ENCODE measurements around the gene UXS1.

Gene UXS1

DNA sequence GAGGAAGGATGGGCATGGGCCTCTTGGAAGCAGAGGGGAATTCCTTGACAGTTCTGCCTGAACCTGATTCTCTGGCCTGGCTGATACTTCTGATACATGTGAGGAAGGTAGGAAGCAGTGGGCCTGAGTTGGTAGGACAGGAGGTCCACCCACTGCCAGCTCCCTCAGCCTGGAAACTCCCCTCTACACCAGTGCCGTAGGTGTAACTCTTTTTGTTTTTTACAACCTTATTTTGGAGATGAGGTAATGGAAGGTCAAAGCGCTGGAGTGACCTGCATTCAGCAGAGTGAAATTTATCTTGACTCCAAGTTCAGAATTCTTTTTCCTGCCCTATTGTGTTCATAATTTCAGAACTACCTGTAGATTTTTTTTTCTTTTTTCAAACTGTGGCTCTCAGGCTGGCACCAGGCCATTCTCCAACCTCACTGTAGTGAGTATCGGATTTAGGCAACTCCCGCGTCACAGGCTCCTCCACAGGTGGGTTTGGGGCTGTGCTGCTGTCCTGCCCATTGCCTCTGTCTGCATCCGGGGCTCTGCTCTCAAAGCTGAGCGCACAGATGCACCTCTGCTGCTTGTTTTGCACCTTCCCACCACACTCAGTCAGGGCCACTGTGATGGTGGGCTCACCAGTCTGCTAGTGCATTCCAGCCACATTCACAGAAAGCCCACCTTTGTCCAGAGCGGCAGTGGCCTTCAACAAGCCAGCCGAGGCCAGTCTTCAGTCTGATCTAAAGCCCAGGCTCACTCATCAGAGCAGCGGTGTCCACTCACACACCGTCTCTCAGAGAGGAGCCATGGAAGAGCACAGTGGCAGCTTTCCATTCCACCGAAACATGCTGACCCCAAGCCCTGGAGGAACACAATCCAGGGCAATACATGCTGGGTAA, 87.2 kb downstream of the UXS1 start:
- DNase-seq: no peak

DNA sequence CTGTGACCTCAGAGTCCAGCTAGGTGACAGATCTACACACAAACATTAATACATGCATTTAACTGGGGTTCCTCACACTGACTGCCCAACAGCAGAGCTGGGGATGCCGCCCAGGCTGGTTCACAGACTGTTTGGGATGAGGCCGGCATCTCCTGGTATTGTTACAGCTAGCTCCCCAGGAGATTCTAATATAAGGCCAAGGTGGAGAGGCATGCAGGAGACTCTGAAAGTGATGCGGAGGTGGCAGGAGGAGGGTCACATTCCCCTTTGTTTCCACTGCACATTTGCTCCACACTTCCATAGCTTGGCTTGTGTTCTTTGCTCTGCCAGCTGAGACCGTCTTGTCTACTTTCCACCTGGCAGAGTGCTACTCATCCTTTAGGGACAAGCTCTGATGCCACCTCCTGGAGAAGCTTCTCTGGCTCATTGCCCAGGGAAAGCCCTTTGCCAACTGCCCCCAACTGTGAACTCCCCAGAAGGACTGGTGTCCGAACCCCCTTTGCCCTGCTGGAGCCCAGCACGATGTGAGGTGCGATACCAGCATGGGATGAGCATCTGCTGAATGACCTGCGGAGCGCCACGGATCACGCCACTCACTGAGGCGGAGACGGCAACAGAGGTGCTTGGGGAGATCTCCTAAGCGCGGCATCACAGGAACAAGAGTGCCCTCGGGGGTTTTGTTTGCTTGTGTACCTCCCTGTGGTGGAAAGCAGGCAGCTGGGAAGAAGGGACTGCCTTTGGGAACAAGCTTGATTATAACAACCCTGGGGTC, 88.8 kb downstream of the UXS1 start:
- no peak for DNase-seq

DNA sequence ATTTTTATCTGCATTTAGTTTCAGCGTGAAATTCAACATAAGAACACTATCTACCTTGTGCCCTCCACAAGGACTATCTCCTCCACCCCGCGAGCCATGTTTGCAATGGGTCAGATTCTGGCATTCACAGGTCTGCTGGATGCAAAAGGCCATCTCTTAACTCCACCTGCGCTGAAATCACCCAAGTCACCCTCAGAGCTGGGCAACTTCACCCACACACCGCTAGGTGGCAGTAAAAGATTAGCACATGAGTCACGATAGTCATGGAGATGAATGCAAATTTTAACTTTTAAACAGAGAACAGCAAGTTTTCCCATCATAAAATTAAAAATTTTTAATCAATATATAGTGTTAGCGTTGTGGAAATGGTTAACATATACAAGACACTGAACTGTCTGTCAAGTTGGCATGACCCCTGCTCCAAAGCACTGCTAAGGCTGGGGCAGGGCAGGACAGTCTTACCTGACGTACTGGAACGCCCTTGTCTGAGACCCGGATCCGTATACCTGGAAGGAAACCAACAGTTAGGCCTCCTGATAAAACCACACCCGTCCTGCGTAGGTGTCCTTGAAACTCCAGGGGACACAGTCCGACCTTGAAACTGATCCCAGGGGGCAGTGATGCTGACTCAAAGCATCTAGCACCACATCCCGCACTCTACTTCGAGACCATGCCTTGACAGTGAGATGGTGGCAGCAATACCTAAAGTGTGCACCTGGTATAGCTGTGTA, 89.6 kb downstream of the UXS1 start:
- DNase-seq: peak; percentile 45

DNA sequence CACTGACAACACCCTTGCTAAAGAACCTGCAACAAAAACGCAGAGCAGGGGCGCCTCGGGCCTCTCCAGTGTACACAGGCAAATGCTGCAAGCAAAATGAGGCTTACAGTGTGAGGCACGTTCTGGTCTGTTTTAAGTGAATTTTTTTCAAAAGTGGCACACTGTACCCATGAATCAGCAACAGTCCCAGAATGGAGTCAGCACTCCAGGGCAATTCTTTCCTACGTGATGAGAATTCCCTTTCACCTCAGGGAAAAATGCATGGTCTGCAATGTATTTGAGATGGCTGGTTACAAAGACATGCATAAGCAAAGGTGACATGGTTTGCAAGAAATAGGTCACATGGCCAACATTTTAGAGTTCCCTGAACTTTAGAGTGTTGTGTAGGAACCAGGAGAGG, 94.4 kb downstream of the UXS1 start:
- DNase-seq: no peak

DNA sequence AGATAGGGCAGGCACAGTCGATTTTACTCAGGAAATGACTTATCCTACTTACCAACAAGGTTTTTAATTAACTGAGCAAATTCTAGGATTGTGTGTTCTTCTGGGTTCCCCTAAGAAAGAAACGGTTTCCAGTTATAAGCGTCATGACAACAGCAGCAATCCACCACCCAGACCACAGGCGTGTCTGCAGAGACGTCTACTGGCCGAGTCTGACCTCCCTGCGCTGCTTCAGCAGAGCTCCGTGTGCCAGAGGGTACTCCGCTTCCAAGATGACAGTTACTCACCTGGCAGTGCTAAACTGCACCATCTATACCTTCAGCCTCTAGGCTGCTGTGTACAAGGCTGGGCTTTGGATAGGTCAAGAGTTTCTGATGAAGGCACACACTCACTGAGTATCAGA, 95.4 kb downstream of the UXS1 start:
- DNase-seq: no peak

DNA sequence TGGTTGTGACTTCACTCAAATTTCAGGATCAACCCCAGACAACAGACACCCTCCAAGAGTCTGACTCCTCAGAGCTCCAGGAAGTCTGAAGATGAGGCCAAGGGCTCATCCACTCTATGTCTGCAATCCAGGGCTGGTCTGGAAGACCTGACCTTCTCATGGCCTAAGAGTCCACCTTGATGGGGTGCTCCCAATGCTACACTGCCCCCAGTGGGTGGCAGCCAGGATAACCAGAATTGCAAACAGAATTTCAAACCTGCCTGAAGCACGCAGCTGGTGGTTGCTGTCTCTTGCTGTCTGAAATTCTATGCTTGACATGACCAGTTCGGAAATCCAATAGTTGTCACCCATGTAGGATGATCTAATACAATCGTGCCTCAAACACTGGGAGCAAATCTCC, 96.0 kb downstream of the UXS1 start:
- DNase-seq: peak; percentile 18

DNA sequence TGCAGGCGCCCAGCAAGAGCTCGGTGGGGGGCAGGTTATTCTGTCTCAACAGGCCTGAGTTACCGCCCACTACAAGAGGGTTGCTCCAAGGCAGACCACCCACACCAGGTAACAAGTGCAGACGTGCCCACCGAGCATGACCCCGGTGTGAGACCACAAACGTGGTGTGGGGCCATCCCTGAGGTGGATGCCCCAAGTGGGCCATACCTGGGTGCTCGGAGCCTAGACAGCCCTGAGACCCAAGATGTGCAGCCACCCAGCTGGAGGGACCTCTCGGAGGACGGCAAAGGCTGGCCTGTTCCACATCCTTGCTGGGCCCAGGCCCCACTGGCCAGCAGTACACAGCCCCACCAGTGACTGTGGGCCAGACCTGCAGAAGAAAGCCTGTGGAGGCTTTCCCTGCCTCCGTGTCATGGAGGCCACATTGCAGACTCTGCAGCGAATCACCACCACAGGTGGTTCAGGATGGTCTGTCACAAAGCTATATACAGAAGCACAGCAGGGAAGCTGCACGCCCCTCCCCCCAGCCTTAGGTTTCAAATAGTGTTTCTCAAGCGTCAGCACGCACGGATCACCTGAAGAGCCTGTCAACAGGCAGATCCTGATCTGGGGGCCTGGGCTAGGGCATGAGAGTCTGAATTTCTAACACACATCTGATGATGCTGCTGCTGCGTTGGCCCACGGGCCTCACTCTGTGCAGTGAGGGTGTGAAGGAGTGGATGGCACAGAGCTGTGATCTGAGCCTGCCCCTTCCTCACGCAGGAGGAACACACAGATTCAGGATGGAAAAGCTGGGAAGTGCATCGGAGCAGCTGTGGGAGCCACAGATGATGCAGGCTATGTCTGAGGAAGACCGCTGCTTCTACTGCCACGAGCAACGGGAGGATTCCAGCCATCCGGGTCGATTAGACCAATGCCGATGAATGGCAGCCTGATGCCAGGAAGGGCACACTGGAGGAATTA, 96.8 kb downstream of the UXS1 start:
- no peak for DNase-seq

DNA sequence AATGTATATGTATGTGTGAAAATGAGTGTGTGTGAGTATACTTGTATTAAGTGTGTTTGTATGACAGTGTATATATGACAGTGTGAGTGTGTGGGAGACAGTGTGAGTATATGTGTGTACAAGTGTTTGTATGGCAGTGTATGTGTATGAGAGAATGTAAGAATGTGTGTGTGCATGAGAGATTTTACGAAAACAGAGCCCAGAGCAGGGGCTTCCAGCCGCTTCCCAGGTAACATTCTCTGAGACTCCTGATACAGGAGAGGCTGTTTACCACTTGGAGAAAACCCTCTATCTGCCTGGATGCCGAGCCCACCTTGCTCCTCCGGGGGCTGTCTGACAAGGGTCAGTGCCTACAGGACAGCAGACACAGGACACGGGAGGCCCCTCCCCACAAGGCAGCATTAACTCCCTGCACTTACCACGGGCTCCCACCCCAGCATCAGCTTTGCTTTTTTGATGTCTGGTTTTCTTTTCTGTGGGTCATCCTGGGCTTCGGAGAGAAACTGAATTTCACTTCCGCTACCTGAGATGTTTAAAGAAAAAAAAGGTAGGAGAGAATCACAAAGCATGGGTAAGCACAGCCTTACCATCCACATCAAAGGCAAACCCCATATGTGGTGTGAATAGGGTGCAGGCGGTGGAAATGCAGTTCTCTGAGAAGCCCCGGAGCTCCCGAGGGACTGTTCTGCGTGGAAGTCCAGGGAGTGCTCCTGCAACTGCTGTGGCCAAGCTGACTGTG, 97.6 kb downstream of the UXS1 start:
- no peak for DNase-seq

DNA sequence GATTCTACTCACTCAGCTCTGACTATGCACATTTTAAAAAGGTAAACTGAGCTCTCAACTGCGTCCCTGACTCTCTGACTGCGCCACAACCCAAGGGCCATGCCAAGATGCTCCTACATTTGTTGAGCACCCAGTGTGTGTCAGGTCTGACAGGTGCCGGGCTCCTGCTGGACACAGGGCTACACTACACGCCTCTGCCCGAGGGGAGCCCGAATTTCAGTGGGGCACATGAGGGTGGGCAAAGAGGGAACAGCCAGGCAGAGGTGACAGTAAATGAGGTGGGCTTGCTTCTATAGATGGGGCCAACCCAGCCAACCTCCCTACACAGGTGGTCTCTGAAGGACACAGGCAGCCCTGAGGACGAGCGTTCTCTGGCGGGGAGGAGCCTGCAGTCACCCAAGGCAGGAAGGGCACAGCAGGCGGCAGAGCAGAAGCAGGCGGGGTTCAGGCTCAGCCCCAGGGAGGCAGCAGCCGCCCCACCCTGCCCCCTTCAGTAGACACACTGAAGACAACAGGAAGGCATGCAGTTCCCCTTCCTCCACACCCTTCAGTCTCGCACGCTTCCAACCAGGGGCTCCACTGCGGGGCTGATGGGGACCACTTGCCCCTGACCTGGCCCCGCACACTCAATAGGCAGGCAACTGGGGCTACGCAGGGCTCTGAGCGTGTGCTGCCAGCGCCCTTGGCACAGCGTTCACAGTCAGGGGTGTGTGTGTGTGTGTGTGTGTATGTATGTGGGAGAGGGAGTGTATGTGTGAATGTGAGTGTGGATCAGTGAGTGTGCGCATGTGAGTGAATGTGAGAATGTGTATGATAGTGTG, 98.4 kb downstream of the UXS1 start:
- DNase-seq: no peak

DNA sequence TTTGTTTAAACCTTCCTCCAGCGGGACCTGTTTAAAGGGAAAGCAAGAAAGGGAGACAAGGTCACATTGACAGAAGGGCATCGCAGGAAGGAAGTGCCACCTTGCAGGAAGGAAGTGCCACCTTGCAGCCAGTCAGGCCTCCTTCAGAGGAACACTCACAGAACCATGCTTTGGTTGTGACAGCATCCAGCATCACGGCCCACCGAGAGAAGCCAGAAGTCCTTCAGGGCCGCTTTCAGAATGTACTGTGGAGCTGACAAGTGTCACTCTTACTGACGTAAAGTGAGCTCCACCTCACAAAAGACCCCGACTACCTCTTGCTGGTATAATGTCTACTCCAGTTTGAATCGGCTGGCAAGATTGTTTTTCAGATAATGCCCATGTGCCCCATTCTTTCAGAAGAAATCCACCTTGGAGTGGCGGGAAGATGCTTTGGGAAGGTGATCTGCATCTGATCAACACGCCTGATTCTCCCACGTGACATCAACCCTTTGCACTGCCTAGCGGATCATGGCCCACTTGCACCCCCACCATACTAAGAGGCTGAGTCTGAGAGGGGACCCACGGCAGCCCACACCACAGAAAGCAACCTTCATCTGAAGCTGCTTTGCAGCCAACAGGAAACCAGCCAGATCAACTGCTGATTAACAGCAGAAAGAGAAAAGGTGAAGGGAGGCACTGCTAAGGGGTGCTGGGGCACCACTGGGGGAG, 99.8 kb downstream of the UXS1 start:
- no peak for DNase-seq

DNA sequence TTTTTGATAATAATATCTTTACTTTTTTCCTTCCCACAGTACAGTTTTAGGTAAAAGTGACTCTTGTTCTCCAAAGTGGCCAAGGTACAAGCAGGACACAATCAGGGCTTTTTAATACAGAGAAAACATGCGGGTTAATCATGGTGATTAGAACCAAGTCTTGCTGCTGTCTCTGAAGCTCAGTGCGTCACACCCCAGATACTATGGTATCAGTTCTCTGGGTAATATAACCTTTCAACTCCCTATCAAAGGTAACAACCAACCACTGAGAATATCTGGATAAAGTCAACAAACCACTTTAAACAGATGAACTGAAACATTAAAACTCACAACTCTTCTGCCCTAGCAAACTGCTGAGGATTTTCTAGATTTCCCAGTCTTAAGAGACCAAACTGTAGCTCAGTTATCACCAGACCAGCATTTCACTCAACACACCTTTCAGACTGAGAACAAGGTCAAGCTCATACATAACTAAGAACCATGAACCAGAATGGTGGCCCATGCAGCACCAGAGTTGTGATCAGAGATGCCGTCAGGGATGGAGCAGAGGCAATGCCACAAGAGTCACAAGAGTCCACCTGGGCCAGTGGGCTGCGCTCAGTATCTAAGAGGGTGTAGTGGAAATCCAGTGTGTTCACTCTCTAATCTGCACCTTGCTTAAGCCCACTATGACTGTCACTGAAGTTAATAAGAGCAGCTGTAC, 103.0 kb downstream of the UXS1 start:
- no peak for DNase-seq

DNA sequence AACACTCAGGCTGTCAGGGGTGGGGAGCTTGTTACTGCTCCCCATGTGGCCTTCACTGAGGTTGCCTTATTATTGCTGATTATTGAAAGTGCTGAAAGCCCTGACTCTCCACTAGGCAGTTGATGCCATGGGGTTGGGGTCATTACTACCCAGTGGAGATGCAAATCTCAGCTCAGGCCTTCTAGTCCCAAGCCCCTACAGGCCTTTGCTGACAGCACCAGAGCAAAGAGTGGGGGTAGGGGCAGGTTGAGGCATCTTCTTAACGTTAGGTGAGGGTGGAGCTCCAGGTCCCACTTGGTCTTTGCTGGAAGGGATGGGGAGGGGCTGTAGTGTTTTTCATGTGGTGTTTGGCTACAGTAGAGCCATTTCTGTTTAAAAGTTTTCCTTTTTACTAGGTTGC, 104.5 kb downstream of the UXS1 start:
- no peak for DNase-seq

DNA sequence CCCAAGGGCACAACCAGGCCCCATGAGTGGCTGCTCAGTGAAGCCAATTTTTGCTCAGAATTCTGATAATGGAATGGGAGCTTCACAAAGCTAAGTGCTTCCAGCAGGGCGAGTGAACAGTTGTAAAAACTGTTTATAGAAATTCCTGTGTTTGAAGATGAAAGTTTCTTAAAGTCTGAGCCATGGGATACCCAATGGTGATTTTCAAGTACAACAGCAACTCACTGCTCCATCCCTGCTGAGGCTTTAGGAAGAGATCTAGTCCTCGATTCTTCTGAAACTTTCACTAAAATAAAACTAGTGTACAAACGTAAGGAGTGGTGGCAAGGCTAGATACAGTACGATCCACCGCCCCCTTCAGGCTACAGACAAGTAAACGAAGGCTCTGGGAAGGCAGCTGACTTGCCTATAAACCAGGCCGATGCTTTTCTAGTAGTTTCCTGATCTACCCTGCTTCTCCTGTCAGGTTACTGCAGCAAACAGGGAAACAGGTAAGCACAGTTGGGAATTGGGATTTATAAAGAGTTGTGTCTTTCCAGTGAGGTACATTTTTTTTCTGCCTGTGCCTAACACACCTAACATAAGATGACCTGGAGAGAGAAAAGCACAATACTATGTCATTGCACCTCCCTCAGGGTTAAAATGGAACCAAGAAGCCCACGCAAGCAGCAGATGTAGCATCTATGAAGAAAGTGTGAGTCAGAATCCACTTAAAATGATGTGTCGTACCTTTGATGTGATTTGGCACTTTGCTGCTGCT, 108.7 kb downstream of the UXS1 start:
- peak; percentile 58 for DNase-seq

DNA sequence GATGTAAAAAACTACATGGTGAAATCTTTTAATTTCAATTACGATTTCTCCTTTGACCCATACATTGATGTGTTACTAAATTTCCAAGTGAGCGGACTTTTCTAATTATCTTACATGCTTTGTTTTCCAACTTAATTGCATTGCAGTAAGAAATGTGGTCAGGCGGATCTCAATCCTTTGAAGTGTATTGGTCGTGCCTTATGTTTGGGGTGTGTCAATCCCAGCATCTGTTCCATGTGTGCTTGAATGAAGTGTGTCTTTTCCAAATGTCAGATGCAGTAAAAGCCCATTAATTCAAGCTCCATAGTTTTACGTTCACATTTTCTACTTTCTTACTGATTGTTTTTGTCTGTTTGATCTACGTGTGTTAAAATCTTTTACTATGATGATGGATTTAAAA, 113.1 kb downstream of the UXS1 start:
- no peak for DNase-seq

DNA sequence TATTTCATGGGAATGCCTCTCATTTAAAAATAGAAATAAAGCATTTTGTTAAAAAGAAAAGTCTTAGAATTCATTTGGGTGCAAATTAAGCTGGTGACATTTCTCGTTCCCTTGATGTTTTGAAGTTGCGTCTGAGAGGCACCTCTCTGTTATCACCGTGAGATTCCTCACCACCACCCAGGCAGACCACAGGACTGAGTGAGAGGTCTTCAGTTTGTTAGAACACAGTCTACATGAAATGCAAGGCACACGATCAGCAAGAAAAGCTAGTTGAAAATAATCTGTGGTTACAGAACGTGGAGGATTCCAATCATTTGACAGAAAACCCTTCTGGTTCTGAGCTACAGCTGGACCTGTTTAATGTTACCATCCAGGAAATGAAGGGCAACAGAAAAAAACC, 116.0 kb downstream of the UXS1 start:
- DNase-seq: no peak

DNA sequence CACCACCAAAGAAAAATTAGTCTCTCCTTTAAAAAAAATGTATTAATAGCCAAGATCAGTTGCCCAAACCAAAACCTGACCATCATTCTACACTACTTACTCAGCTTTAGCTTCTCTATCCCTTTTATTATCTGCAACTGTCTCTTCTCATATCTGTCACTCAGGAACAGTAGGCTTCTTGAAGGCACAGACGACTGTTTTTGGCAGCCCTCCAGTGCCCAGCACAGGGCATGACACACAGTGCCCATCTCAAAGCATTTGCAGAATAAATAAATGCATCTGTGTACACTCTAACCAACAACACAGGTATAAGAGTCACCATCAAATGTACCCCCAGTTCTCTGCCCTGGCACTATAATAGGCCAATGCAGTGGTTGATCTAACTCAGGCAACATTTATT, 117.2 kb downstream of the UXS1 start:
- DNase-seq: no peak

DNA sequence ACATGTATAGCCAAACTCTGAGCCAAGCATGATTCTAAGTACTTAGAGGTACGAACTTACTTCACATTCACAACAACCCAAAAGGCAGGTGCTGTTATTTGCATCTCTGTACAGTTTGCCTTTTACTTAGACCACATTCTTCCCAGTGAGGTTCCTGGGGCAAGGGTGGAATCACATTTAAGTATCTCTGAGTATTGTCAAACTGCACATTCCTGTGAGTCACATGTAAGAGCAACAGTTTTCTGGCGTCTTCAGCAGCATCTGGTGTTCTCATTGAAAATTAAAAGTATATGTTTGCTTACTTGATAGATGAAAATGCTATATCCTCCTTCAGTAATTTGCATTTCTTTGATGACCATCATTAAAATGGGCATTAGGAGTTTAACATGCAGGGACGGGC, 119.1 kb downstream of the UXS1 start:
- DNase-seq: no peak

DNA sequence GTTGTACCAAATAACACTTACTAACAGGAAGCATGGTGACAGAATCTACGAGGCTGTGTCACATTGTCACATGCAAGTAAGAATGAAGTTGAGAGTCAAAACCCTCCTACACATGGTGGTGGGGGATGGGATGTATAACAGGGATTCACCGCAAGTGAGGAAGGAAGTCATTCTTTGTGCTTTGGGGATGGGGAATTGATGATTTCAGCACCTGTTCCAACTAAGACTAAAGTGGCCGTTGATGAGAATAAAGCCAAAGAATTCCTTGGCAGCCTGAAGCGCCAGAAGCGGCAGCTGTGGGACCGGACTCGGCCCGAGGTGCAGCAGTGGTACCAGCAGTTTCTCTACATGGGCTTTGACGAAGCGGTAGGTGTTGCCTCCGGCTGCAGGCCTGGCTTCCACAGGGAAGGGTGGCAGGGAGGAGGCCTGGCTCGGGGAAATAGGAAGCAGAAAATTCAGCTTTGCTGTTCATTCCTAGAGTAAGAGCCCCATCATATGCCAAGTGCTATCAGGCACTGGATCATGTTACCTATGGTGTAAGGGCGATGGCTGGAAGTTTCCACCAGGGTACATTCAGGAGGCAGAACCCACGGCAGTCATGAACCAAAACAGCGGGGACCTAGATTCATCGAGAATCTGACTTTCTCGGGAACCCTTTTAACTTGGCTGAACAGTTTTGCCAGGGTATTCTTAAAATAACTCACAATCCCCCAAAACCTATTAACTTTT, 120.3 kb downstream of the UXS1 start:
- no peak for DNase-seq

Measured in HCEC 1CT (cell line).